B cell (primary cell): ENCODE data around the gene AUTS2. TPM values are rescaled to one million over a fixed set of nuclear protein-coding genes. Genes with fewer than 3 reads are reported as not detected.

Source experiments
- ATAC-seq: fragments of 200-7000 bp; cut with Tn5 transposase; one replicate; pipeline ENCODE4 v1.10.0; 2021; ENCODE audit warnings: low read depth, mild to moderate bottlenecking, moderate number of reproducible peaks, moderate library complexity
- CTCF ChIA-PET: fragments of 350-600 bp; sonication (Branson Sonifier 250); formaldehyde crosslinking; loops from one replicate; lab custom pipeline; 2021; ENCODE audit warnings: antibody characterized with exemption, inconsistent platforms; lab: Charles Lee
- POLR2A ChIA-PET: fragments of 350-600 bp; sonication (Branson Sonifier 250); formaldehyde crosslinking; loops from one replicate; lab custom pipeline; 2021; ENCODE audit warnings: antibody characterized with exemption; lab: Charles Lee
- DNase-seq: peaks from one replicate; pipeline ENCODE4 v3.0.0; 2013
- H2AFZ ChIP-seq: 2 replicates; pipeline ENCODE4 v1.6.1; 2012; ENCODE audit warnings: mild to moderate bottlenecking, low read depth, low read length; ENCODE audit not compliant: insufficient read depth, poor library complexity, severe bottlenecking
- H3K27ac ChIP-seq, 2 donors: 1 replicate in 1 of 2; 2 replicates in 1 of 2; pipeline ENCODE4 v1.5.1; 2012 to 2013; ENCODE audit warnings: low read length in 2 of 2, mild to moderate bottlenecking in 2 of 2, moderate library complexity in 1 of 2
- H3K27me3 ChIP-seq, 4 experiments: fragments of 200-600 bp in 1 of 4; sonication (generic) in 1 of 4; replicated peaks in 1 of 4; 1 replicate in 2 of 4; 2 replicates in 2 of 4; pipeline versions ENCODE4 v1.6.1 to v1.7.0; 2013 to 2016; ENCODE audit warnings: low read length in 3 of 4, mild to moderate bottlenecking in 2 of 4, mixed read lengths in 1 of 4, moderate library complexity in 1 of 4; ENCODE audit not compliant: insufficient read depth in 4 of 4, control insufficient read depth in 3 of 4; ENCODE audit errors: control extremely low read depth in 1 of 4
- H3K36me3 ChIP-seq, 2 experiments: replicated peaks in 1 of 2; 1 replicate in 1 of 2; 2 replicates in 1 of 2; pipeline versions ENCODE4 v1.6.1 to v1.7.1; 2013; ENCODE audit warnings: low read length in 1 of 2; ENCODE audit not compliant: insufficient read depth in 2 of 2, control insufficient read depth in 1 of 2; ENCODE audit errors: control extremely low read depth in 1 of 2, extremely low read depth in 1 of 2
- H3K4me1 ChIP-seq, 2 donors: fragments of 200-600 bp in 1 of 2; sonication (generic) in 1 of 2; 1 replicate in 1 of 2; 2 replicates in 1 of 2; pipeline versions ENCODE4 v1.5.1 to v1.6.1; 2013 to 2017; ENCODE audit warnings: low read length in 2 of 2; ENCODE audit not compliant: control insufficient read depth in 2 of 2, insufficient read depth in 2 of 2
- H3K4me2 ChIP-seq: replicated peaks from 2 replicates; pipeline ENCODE3; 2012; ENCODE audit warnings: mild to moderate bottlenecking, low read depth, low read length; ENCODE audit not compliant: poor library complexity, severe bottlenecking
- H3K4me3 ChIP-seq, 5 experiments: fragments of 200-600 bp in 1 of 5; sonication (generic) in 1 of 5; 1 replicate in 3 of 5; 2 replicates in 2 of 5; pipeline versions ENCODE4 v1.5.1 to v1.7.0; 2011 to 2016; ENCODE audit warnings: low read length in 4 of 5, mild to moderate bottlenecking in 4 of 5, low read depth in 2 of 5, control low read depth in 1 of 5, moderate library complexity in 1 of 5; ENCODE audit not compliant: insufficient read depth in 1 of 5; ENCODE audit errors: control extremely low read depth in 1 of 5, extremely low read depth in 1 of 5
- H3K79me2 ChIP-seq: fragments of 200-600 bp; sonication (generic); one replicate; pipeline ENCODE4 v1.6.0; 2016; ENCODE audit warnings: low read length; ENCODE audit not compliant: control insufficient read depth, insufficient read depth
- H3K9ac ChIP-seq: fragments of 200-600 bp; sonication (generic); 2 replicates; pipeline ENCODE4 v1.6.1; 2017; ENCODE audit warnings: mild to moderate bottlenecking, low read length, moderate library complexity
- H3K9me3 ChIP-seq, 3 donors: one replicate each; pipeline versions ENCODE4 v1.6.1 to v1.7.1; 2013; ENCODE audit warnings: low read length in 2 of 3; ENCODE audit not compliant: control insufficient read depth in 2 of 3, insufficient read depth in 1 of 3; ENCODE audit errors: control extremely low read depth in 1 of 3
- H4K20me1 ChIP-seq: 2 replicates; pipeline ENCODE4 v1.6.0; 2012; ENCODE audit warnings: mild to moderate bottlenecking, low read length; ENCODE audit not compliant: insufficient read depth, control insufficient read depth, poor library complexity, severe bottlenecking
- H3K27ac Mint-ChIP-seq: one replicate; pipeline ENCODE4 v1.8.0; 2021; ENCODE audit warnings: mixed read lengths
- H3K27me3 Mint-ChIP-seq: one replicate; pipeline ENCODE4 v1.8.0; 2021; ENCODE audit warnings: mixed read lengths
- H3K4me1 Mint-ChIP-seq: one replicate; pipeline ENCODE4 v1.8.0; 2021; ENCODE audit warnings: mixed read lengths
- H3K4me3 Mint-ChIP-seq: one replicate; pipeline ENCODE4 v1.8.0; 2021; ENCODE audit warnings: mixed read lengths
- H3K9me3 Mint-ChIP-seq: one replicate; pipeline ENCODE4 v1.8.0; 2022; ENCODE audit warnings: mixed read lengths; ENCODE audit not compliant: insufficient read depth
- EZH2 ChIP-seq: IDR thresholded peaks from 2 replicates; pipeline ENCODE4 v1.6.1; 2012; ENCODE audit warnings: borderline replicate concordance, low read depth, mild to moderate bottlenecking, moderate library complexity, low read length; ENCODE audit not compliant: insufficient read depth, poor library complexity, severe bottlenecking
- WGBS: methylation state at CpG from one replicate; pipeline ENCODE4 v1.1.5; 2013; ENCODE audit warnings: missing lambda C conversion rate; ENCODE audit not compliant: insufficient coverage; 5-methylcytosine and 5-hydroxymethylcytosine counted together
- intact Hi-C: fragments of 100-400 bp; cut with micrococcal nuclease; formaldehyde crosslinking; loops from one replicate; pipeline ENCODE4 v1.10.0; 2022
- polyA plus RNA-seq: library from polyadenylated mRNA; depleted of rRNA; stranded (reverse); fragments of >200 nt; gene quantifications from 2 replicates; pipeline ENCODE4 v1.2.3, GENCODE V29; 2012
- total RNA-seq, 2 donors: library from RNA; stranded (reverse); fragments of 120-200 nt in 1 of 2; gene quantifications; 1 replicate in 1 of 2; 2 replicates in 1 of 2; pipeline versions ENCODE4 v1.2.3 to v1.2.4, GENCODE V29; 2013 to 2022
- TF ChIP-seq, protein P1 (sequence below): fragments of 200-600 bp; IDR thresholded peaks from one replicate; pipeline ENCODE4 v1.8.0; 2022; ENCODE audit warnings: antibody characterized with exemption, mild to moderate bottlenecking

AUTS2 gene
- total and polyA plus RNA-seq, 2 donors (not counting 1 experiment from before 2014, with no cell fraction given) = 22.3 to 35.0 TPM

DNA sequence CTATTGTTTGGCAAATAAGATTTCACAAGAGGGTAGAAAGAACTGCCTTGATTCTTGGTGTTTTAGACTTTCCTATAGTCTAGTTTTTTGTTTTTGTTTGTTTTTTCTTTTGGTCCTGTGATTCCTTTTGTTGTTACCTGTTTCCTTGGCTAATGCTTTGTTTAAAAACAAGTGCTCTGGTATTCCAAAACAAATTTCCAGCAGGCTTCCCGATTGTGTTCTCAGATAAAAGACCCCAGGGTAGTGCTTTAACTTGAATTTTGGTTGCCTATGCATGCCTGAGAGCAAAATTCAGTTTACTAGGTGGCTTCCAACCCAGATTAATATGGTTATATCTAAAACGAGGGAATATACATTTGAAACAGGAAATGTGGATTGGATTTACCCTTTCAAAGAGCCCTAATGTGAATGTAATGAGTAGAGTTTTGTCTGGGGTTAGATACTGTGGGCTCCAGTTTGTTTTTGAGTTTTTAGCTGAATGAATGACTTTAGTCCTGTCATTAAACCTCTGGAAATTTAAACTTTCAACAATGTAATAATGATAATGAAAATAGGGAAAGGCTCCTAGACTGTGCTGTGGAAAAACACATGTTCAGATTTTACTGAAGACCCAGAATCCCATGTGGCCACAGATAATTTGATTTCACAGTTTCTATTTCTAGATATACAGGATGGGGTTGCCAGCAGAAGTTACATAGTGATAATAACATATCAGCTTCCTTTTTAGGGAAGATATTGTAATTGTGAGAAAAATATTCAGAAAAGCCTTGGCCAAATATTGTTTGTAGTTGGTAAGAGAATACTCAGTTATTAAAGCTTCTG lies 23.9 kb downstream of the AUTS2 start:
- Histone ChIP-seq H3K27ac (no peak overlapping the region), H3K4me1 (no peaks in the 10 kb centered on the region), H3K9ac (no peak overlapping the region), H3K4me3 (no peak overlapping the region), H3K9me3 (no peaks in the 10 kb centered on the region), H2AFZ (no peak overlapping the region), H4K20me1 (no peaks in the 10 kb centered on the region), H3K36me3 (no peaks in the 10 kb centered on the region), H3K79me2 (peaks cover 5% of the 10 kb centered on the region), H3K4me2 (no peak overlapping the region), H3K27me3 (no peaks in the 10 kb centered on the region)
- intact Hi-C loops = no loop called here
- no peaks in the 10 kb centered on the region for H3K27me3 Mint-ChIP-seq
- TF ChIP-seq, protein P1, sequence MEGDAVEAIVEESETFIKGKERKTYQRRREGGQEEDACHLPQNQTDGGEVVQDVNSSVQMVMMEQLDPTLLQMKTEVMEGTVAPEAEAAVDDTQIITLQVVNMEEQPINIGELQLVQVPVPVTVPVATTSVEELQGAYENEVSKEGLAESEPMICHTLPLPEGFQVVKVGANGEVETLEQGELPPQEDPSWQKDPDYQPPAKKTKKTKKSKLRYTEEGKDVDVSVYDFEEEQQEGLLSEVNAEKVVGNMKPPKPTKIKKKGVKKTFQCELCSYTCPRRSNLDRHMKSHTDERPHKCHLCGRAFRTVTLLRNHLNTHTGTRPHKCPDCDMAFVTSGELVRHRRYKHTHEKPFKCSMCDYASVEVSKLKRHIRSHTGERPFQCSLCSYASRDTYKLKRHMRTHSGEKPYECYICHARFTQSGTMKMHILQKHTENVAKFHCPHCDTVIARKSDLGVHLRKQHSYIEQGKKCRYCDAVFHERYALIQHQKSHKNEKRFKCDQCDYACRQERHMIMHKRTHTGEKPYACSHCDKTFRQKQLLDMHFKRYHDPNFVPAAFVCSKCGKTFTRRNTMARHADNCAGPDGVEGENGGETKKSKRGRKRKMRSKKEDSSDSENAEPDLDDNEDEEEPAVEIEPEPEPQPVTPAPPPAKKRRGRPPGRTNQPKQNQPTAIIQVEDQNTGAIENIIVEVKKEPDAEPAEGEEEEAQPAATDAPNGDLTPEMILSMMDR = no peak
- no peak for TF ChIP-seq EZH2
- H3K9me3 Mint-ChIP-seq = no peaks in the 10 kb centered on the region
- CTCF ChIA-PET = no interaction called here
- H3K4me3 Mint-ChIP-seq = no peak overlapping the region
- H3K27ac Mint-ChIP-seq = no peak overlapping the region
- peaks cover 6% of the 10 kb centered on the region for H3K4me1 Mint-ChIP-seq
- no CpG with 5 or more reads among the region's 2 CpGs for WGBS
- DNase-seq = no peak
- no peak for ATAC-seq
- POLR2A ChIA-PET = no interaction called here

DNA sequence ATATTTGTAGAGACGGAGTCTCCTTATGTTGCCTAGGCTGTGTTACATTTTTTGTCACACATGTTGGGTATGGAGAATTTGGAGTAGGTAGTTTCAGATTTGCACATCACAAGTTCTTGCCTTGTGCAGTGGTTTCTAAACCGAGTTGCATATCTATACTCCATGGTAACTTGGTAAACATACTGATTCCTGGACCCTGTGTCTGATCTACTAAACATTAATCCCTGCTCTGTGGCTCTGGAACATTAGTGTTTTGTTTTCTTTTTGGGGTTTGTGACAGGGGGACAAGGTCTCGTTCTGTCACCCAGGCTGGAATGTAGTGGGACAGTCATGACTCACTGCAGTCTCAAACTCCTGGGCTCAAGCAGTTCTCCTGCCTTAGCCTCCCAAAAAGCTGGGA lies 24.7 kb downstream of the AUTS2 start:
- no peaks in the 10 kb centered on the region for H3K4me1 ChIP-seq
- 100% methylated on average over 1 of the region's 3 CpGs for WGBS
- H2AFZ ChIP-seq = no peak overlapping the region
- no peak overlapping the region for H3K4me3 ChIP-seq
- H3K9me3 ChIP-seq = no peaks in the 10 kb centered on the region
- POLR2A ChIA-PET = no interaction called here
- CTCF ChIA-PET = no interaction called here
- TF ChIP-seq EZH2 = no peak
- TF ChIP-seq, protein P1 = no peak
- no peak overlapping the region for H3K27ac Mint-ChIP-seq
- DNase-seq = no peak
- H3K27ac ChIP-seq = no peak overlapping the region
- H3K4me3 Mint-ChIP-seq = no peak overlapping the region
- no peaks in the 10 kb centered on the region for H3K27me3 ChIP-seq
- no peak overlapping the region for H3K9ac ChIP-seq
- H3K4me1 Mint-ChIP-seq = peaks cover 6% of the 10 kb centered on the region
- H3K27me3 Mint-ChIP-seq = no peaks in the 10 kb centered on the region
- H3K4me2 ChIP-seq = no peak overlapping the region
- no peaks in the 10 kb centered on the region for H4K20me1 ChIP-seq
- no peaks in the 10 kb centered on the region for H3K36me3 ChIP-seq
- H3K9me3 Mint-ChIP-seq = no peaks in the 10 kb centered on the region
- intact Hi-C loops = no loop called here
- no peak for ATAC-seq
- H3K79me2 ChIP-seq = peaks cover 5% of the 10 kb centered on the region
